Right lobe of liver (tissue), 6 donors: ENCODE results near the gene LLGL1. TPM values are rescaled to one million over a fixed set of nuclear protein-coding genes. Genes with fewer than 3 reads are reported as not detected.
A peak's percentile ranks its signal among the peaks of the same experiment; 100 is the strongest.

Source experiments
- ATAC-seq, 4 donors: fragments of 200-7000 bp; cut with Tn5 transposase; one replicate each; pipeline ENCODE4 v1.9.1; 2020; ENCODE audit warnings: mild to moderate bottlenecking in 4 of 4, moderate library complexity in 4 of 4
- DNase-seq, 3 donors: peaks; one replicate each; pipeline ENCODE4 v3.0.0-alpha.2; 2020
- H3K27ac ChIP-seq, 3 donors: fragments of 200-600 bp; one replicate each; pipeline ENCODE4 v1.8.0; 2022
- H3K27me3 ChIP-seq, 2 donors: fragments of 200-600 bp; one replicate each; pipeline ENCODE4 v1.8.0; 2022
- H3K36me3 ChIP-seq, 4 donors: fragments of 200-600 bp; sonication (generic) in 1 of 4; one replicate each; pipeline versions ENCODE4 v1.5.1 to v1.8.0; 2017 to 2022; ENCODE audit warnings: control low read depth in 1 of 4
- H3K4me1 ChIP-seq, 4 donors: fragments of 200-600 bp; sonication (generic) in 1 of 4; one replicate each; pipeline versions ENCODE4 v1.5.1 to v1.8.0; 2017 to 2022; ENCODE audit warnings: control low read depth in 1 of 4
- H3K4me3 ChIP-seq, 3 donors: fragments of 200-600 bp; one replicate each; pipeline ENCODE4 v1.8.0; 2022
- H3K9me3 ChIP-seq, 4 donors: fragments of 200-600 bp; sonication (generic) in 1 of 4; one replicate each; pipeline versions ENCODE4 v1.5.1 to v1.8.0; 2017 to 2022; ENCODE audit warnings: control low read depth in 1 of 4
- POLR2A ChIP-seq: fragments of 450-650 bp; IDR thresholded peaks from one replicate; pipeline ENCODE4 v1.6.1; 2017; ENCODE audit warnings: antibody characterized with exemption, mild to moderate bottlenecking
- WGBS: methylation state at CpG from one replicate; pipeline ENCODE4 v1.1.6; 2018; ENCODE audit warnings: low coverage, low lambda C conversion rate; ENCODE audit not compliant: insufficient coverage; ENCODE audit errors: missing lambda C conversion rate; 5-methylcytosine and 5-hydroxymethylcytosine counted together
- intact Hi-C, 2 donors: fragments of 100-400 bp; cut with DNase I; formaldehyde crosslinking; loops; one replicate each; pipeline versions ENCODE4 v1.11.2 to v1.14.1; 2022
- total RNA-seq, 6 experiments: library from RNA; depleted of rRNA in 2 of 6; stranded (reverse); fragments of >200 nt in 2 of 6; fragmentation: NEBNext Ultra II Directional in 3 of 6; extraction: Animal tissue kit (Norgen Biotek cat#: 25700) in 3 of 6; gene quantifications; one replicate each; pipeline versions ENCODE4 v1.1.0 to v1.2.4, GENCODE V29; 2016 to 2023
- TF ChIP-seq, protein P1 (sequence below), 4 donors: fragments of 200-600 bp in 3 of 4; fragments of 450-650 bp in 1 of 4; IDR thresholded peaks; one replicate each; pipeline versions ENCODE4 v1.5.1 to v1.8.0; 2016 to 2022; ENCODE audit warnings: antibody characterized with exemption in 4 of 4, mild to moderate bottlenecking in 2 of 4
- donor health status: DM: no; HTN: yes; CAD: no.
- donor health status: DM: no; HTN: no; CAD: no.
- donor health status: DM: no; HTN: no; CAD: no.
- donor health status: DM: no; HTN: yes; CAD: no.
- donor health status: DM: no; HTN: yes; CAD: no.

Gene LLGL1
- total RNA-seq, 6 experiments from 2014 or later, result 2.0 to 8.6 (median 2.8) TPM

DNA sequence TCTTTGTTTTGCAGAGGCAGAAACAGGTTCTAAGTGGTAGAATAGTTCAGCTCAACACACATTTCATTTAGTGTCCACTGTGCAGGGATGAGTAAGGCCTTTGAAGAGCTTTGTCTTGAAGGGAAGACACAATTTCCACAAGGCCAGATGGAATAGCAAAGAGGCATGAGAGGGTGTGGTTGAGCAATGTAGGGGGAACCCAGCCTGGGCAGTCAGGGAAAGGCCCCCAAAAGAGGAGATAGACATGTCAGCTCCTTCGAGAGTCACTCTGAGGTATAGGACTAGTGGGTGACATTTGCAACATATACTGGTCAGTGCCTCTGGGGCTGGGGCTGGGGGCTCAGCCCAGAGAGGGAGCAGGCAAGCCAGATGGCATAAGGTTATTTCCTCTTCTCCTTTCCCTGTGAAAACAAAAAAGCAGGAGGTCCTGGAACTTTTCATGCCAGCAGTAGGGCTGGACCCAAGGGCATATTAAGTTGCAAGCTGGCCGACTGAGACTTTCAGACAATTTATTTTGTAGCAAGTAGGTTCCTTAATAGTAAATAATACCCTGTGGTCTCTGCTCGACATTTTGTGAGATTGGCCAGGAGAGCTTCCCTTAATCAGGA is 34.7 kb upstream of the LLGL1 start:
- peaks cover 0 to 62% (median 22%) of the 10 kb centered on the region in 4 donors for H3K4me1 ChIP-seq
- H3K9me3 ChIP-seq, result no peaks in the 10 kb centered on the region
- WGBS, result 33% methylated on average over 3 of the region's 3 CpGs
- H3K27ac ChIP-seq, result peak overlapping the region in 2 of 3 donors; percentile 38 to 51
- intact Hi-C loops, result no loop called here
- H3K4me3 ChIP-seq, result no peak overlapping the region
- H3K36me3 ChIP-seq, result peaks cover 0 to 15% (median 5%) of the 10 kb centered on the region in 4 donors
- DNase-seq (no peak), ATAC-seq (peak in 3 of 4 donors; percentile 3 to 12 (median 9))
- H3K27me3 ChIP-seq, result no peaks in the 10 kb centered on the region
- no peak for TF ChIP-seq POLR2A
- TF ChIP-seq, protein P1, sequence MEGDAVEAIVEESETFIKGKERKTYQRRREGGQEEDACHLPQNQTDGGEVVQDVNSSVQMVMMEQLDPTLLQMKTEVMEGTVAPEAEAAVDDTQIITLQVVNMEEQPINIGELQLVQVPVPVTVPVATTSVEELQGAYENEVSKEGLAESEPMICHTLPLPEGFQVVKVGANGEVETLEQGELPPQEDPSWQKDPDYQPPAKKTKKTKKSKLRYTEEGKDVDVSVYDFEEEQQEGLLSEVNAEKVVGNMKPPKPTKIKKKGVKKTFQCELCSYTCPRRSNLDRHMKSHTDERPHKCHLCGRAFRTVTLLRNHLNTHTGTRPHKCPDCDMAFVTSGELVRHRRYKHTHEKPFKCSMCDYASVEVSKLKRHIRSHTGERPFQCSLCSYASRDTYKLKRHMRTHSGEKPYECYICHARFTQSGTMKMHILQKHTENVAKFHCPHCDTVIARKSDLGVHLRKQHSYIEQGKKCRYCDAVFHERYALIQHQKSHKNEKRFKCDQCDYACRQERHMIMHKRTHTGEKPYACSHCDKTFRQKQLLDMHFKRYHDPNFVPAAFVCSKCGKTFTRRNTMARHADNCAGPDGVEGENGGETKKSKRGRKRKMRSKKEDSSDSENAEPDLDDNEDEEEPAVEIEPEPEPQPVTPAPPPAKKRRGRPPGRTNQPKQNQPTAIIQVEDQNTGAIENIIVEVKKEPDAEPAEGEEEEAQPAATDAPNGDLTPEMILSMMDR (IDR thresholded peaks at IDR 0.05), result no peak

DNA sequence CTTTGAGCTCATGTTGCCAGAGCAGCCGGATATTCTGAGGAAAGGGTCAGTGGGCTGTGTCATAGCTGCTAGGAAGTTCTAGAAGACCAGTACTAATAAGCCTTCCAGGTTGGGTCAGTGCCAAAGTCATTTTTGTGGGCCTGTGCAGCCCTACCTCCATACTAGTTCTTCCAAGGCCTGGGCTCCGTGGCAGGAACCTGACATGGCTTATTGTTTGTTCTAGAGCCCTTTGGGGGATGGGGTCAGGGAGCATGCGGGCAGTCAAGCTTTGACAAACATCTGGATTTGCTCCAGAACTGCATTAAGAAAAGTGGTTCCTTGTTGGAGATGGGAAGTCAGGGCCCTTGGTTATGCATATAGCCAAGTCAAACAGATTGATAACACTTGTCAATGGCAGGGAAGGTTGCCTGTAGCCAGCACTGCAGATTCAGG is 34.2 kb upstream of the LLGL1 start:
- intact Hi-C loops, result no loop called here
- peak overlapping the region in 2 of 3 donors; percentile 38 to 51 for H3K27ac ChIP-seq
- H3K4me1 ChIP-seq, result peaks cover 0 to 57% (median 19%) of the 10 kb centered on the region in 4 donors
- 23% methylated on average over 2 of the region's 3 CpGs for WGBS
- ATAC-seq (peak; percentile 65 to 68 (median 66)), DNase-seq (peak in 2 of 3 donors; percentile 46 to 60)
- no peaks in the 10 kb centered on the region for H3K9me3 ChIP-seq
- H3K4me3 ChIP-seq, result no peak overlapping the region
- H3K27me3 ChIP-seq, result no peaks in the 10 kb centered on the region
- H3K36me3 ChIP-seq, result peaks cover 0 to 20% (median 9%) of the 10 kb centered on the region in 4 donors
- no peak for TF ChIP-seq POLR2A
- TF ChIP-seq, protein P1 (IDR thresholded peaks at IDR 0.05), result no peak

DNA sequence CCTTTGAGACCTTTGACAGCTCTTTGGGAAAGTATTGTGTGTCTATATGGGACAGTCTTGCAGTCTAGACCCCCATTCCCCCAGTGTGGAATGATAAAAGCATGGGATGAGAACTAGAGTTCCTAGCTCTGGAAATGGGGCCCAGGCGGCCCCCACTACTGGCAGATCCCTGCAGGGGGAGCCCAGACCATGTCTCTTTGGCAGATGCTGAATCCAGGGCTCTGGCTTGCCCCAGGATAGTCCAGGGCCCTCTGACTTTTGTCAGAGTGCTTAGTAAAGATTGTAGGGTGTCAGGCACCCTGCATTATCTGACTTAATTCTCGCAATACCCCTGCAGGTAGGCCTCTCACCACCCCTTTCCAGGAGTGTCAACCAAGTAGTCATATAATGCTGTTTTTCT is 33.5 kb upstream of the LLGL1 start:
- Histone ChIP-seq H3K9me3 (no peaks in the 10 kb centered on the region), H3K4me1 (peaks cover 0 to 50% (median 16%) of the 10 kb centered on the region in 4 donors), H3K27me3 (no peaks in the 10 kb centered on the region), H3K27ac (no peak overlapping the region), H3K4me3 (no peak overlapping the region), H3K36me3 (peaks cover 0 to 27% (median 13%) of the 10 kb centered on the region in 4 donors)
- ATAC-seq, result peak in 1 of 4 donors; percentile 16
- 83% methylated on average over 2 of the region's 2 CpGs for WGBS
- intact Hi-C loops, result no loop called here
- no peak for DNase-seq
- TF ChIP-seq POLR2A, result no peak
- TF ChIP-seq, protein P1 (IDR thresholded peaks at IDR 0.05), result peak in 2 of 4 donors; percentile 8 to 9

DNA sequence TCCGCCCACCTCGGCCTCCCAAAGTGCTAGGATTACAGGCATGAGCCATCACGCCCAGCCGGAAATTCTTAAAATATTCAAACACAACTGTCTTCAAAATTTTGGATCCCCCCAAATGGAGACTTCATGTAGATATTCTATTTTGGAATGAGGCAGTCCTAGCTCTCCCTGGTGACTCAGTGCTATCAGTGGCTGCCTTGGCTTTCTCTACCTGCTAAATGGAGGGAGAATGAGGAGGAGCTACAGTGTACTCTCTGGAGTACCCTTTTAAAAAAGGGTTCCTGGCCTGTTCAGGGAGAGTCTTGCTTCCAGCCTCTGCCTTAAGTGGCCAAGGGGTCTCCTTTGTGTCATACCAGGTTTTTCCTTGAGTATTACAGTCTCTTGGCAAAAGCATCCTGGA is 31.0 kb upstream of the LLGL1 start:
- H3K36me3 ChIP-seq, result peaks cover 0 to 43% (median 21%) of the 10 kb centered on the region in 4 donors
- TF ChIP-seq POLR2A, result no peak
- TF ChIP-seq, protein P1 (IDR thresholded peaks at IDR 0.05), result no peak
- H3K27me3 ChIP-seq, result no peaks in the 10 kb centered on the region
- H3K4me3 ChIP-seq, result no peak overlapping the region
- ATAC-seq, result no peak
- H3K4me1 ChIP-seq, result peaks cover 0 to 33% (median 9%) of the 10 kb centered on the region in 4 donors
- no peak overlapping the region for H3K27ac ChIP-seq
- intact Hi-C loops, result no loop called here
- WGBS, result 93% methylated on average over 4 of the region's 4 CpGs
- H3K9me3 ChIP-seq, result no peaks in the 10 kb centered on the region
- no peak for DNase-seq
